DOHH2 (cell line): ENCODE results near the gene CREB3L2.

Experiments
- H3F3A ChIP-seq: fragments of 200-600 bp; sonication (generic), shearing (Covaris generic); 2 replicates; pipeline ENCODE4 v1.6.0; 2016; ENCODE audit warnings: antibody characterized with exemption, mild to moderate bottlenecking; ENCODE audit not compliant: control insufficient read depth, insufficient read depth
- H3K27ac ChIP-seq: fragments of 200-600 bp; sonication (generic); 2 replicates; pipeline ENCODE4 v1.5.1; 2014; ENCODE audit warnings: low read depth, mild to moderate bottlenecking, low read length, moderate library complexity
- H3K27me3 ChIP-seq: fragments of 200-600 bp; sonication (generic); 2 replicates; pipeline ENCODE4 v1.6.1; 2014; ENCODE audit warnings: mild to moderate bottlenecking, low read length, mixed read lengths; ENCODE audit not compliant: control insufficient read depth
- H3K36me3 ChIP-seq: fragments of 200-600 bp; sonication (generic); 2 replicates; pipeline ENCODE4 v1.6.1; 2014; ENCODE audit warnings: mild to moderate bottlenecking, low read length, moderate library complexity, mixed read lengths; ENCODE audit not compliant: control insufficient read depth
- H3K4me1 ChIP-seq: fragments of 200-600 bp; sonication (generic); 2 replicates; pipeline ENCODE4 v1.6.1; 2014; ENCODE audit warnings: mild to moderate bottlenecking, low read length, mixed read lengths; ENCODE audit not compliant: control insufficient read depth
- H3K4me2 ChIP-seq: fragments of 200-600 bp; sonication (generic); 2 replicates; pipeline ENCODE4 v1.6.0; 2014; ENCODE audit warnings: mild to moderate bottlenecking, low read length, moderate library complexity
- H3K4me3 ChIP-seq: fragments of 200-600 bp; sonication (generic); 2 replicates; pipeline ENCODE4 v1.5.1; 2014; ENCODE audit warnings: mild to moderate bottlenecking, low read length, mixed read lengths
- H3K79me2 ChIP-seq: fragments of 200-600 bp; sonication (generic); 2 replicates; pipeline ENCODE4 v1.6.1; 2014; ENCODE audit warnings: mild to moderate bottlenecking, low read length, mixed read lengths; ENCODE audit not compliant: control insufficient read depth
- H3K9me2 ChIP-seq: fragments of 200-600 bp; sonication (generic); replicated peaks from 2 replicates; pipeline ENCODE4 v1.6.1; 2014; ENCODE audit warnings: mild to moderate bottlenecking, low read length, mixed read lengths; ENCODE audit not compliant: control insufficient read depth
- H3K9me3 ChIP-seq: fragments of 200-600 bp; sonication (generic); 2 replicates; pipeline ENCODE4 v1.6.1; 2014; ENCODE audit warnings: antibody characterized with exemption, low read length, mixed read lengths; ENCODE audit not compliant: control insufficient read depth, insufficient read depth
- H4K20me1 ChIP-seq: fragments of 200-600 bp; sonication (generic); 2 replicates; pipeline ENCODE4 v1.6.0; 2014; ENCODE audit warnings: low read depth, mild to moderate bottlenecking, antibody characterized with exemption, low read length, moderate library complexity; ENCODE audit not compliant: control insufficient read depth, insufficient read depth
- CTCF ChIP-seq: fragments of 200-600 bp; sonication (generic); IDR thresholded peaks from one replicate; pipeline ENCODE4 v1.5.1; 2014; ENCODE audit warnings: antibody characterized with exemption, mild to moderate bottlenecking, low read depth, low read length; ENCODE audit not compliant: poor library complexity, severe bottlenecking
- EZH2phosphoT487 ChIP-seq: fragments of 200-600 bp; sonication (generic); IDR thresholded peaks from 2 replicates; pipeline ENCODE4 v1.6.1; 2017; ENCODE audit warnings: borderline replicate concordance, mild to moderate bottlenecking, antibody characterized with exemption, low read length, moderate library complexity, mixed read lengths

Gene CREB3L2

GRCh38 chr7:138029941-138030340 is 28.1 kb upstream of the CREB3L2 start:
- no peak overlapping the region for H3K4me2 ChIP-seq
- TF ChIP-seq EZH2phosphoT487 (no peak), CTCF (no peak)

DNA sequence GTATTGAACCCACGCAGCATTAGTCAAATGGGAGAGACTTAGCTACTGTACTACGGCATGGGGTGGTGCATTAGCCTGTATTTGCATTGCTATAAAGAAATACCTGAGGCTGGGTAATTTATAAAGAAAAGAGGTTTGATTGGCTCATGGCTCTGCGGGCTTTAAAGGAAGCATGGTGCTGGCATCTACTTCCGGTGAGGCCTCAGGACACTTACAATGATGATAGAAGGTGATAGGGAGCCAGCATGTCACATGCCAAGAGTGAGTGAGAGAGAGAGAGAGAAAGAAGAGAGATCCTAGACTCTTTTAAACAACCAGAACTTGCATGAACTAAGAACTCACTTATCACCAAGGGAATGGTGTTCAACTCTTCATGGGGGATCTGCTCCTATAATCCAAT is 27.2 kb upstream of the CREB3L2 start:
- Histone ChIP-seq H3K4me1 (no peaks in the 10 kb centered on the region), H3K27me3 (no peaks in the 10 kb centered on the region), H3K4me3 (no peak overlapping the region), H3K9me3 (no peaks in the 10 kb centered on the region), H3K36me3 (no peaks in the 10 kb centered on the region), H3K4me2 (no peak overlapping the region), H3K9me2 (no peaks in the 10 kb centered on the region), H4K20me1 (no peaks in the 10 kb centered on the region), H3F3A (no peaks in the 10 kb centered on the region), H3K79me2 (no peaks in the 10 kb centered on the region), H3K27ac (no peak overlapping the region)
- no peak for TF ChIP-seq CTCF
- TF ChIP-seq EZH2phosphoT487, result no peak

More at GRCh38 chr7:138029941-138030340, 28.1 kb upstream of the CREB3L2 start:
- Histone ChIP-seq H3K4me3 (no peak overlapping the region), H3F3A (no peaks in the 10 kb centered on the region), H3K27me3 (no peaks in the 10 kb centered on the region), H3K9me3 (peaks cover 2% of the 10 kb centered on the region; the same call in 1 of the 2 replicates), H3K79me2 (no peaks in the 10 kb centered on the region), H3K27ac (no peak overlapping the region), H4K20me1 (no peaks in the 10 kb centered on the region), H3K4me1 (no peaks in the 10 kb centered on the region), H3K9me2 (no peaks in the 10 kb centered on the region), H3K36me3 (no peaks in the 10 kb centered on the region)

DNA sequence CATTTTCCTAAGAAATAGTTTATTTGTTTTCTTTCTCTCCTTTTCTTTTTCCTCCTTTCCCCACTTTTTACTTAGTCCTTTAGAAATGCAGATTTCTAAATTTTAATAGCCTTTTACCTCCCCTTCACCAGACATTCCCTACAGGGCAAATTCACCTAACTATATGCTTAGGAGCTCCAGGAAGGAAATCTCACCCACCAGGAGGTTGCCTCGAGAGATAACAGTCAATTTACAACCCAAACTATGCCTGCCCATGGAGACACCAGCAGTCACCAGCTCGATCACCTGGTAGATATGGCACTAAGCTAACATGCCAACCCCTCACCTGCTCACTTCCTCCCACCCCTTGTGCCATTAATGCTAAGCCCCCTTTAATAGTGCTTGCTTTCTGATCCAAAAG is 25.2 kb upstream of the CREB3L2 start:
- Histone ChIP-seq H3K9me2 (no peaks in the 10 kb centered on the region), H3K36me3 (no peaks in the 10 kb centered on the region), H3K27ac (no peak overlapping the region), H4K20me1 (no peaks in the 10 kb centered on the region), H3K27me3 (no peaks in the 10 kb centered on the region), H3K79me2 (no peaks in the 10 kb centered on the region), H3K4me2 (no peak overlapping the region), H3K4me1 (no peaks in the 10 kb centered on the region), H3K4me3 (no peak overlapping the region), H3K9me3 (no peaks in the 10 kb centered on the region), H3F3A (no peaks in the 10 kb centered on the region)
- TF ChIP-seq EZH2phosphoT487 (no peak), CTCF (no peak)
